Activated CD8-positive, alpha-beta memory T cell treated with anti-CD3 and anti-CD28 coated beads, Interleukin-2, amount 50 U/mL, for 48 hours (primary cell): ENCODE measurements around the gene DBI.
"Not testable (repeated sequence)": the region's sequence is repeated elsewhere in the genome, so short reads cannot be mapped to it uniquely, and the experiment has no call there.

Experiments
- DNase-seq: peaks from one replicate; pipeline ENCODE4 v3.0.0-alpha.2; 2020

The DBI gene

DNA sequence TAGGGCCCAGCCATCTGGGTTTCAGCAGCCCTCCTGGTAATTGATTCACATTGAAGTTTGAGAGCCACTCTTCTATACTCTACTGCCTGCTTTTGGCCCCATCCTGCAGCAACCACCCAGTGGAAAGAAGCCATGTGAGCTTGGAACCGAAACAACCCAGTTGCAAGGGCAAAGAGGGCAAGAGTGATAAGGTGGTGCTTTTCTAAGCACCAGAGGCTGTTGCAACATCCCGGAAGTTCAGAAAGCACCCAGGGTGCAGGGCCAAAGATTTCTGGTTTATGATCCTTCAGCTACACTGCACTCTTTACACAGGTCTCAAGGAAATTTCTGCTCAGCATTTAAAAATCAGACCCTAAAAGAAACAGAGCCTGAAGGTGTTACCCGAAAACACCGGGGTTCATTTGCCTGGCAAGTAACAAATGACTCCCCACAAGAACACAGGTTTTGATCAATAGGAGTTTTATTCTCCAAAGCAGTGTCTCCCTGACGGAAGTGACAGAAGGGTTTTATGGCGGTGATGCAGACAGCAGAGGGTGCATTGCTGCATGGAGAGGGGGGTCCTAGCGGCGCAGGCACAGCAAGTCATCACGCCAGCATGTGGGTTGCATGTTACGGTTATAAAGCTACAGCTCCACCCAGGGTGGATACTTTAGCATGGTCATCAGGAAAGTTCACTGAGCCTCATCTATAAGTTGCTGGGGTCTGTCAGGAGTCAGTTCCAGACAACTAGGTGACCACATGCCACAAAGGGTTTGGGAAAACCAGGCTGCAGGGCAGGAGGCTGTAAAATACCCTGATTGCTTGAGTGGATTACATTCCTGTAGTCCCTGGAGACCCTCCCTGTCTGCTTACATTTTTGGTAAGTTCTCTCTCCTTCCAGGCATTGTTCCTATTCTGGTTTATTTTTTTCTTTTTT lies 36.1 kb downstream of the DBI start:
- no peak for DNase-seq

DNA sequence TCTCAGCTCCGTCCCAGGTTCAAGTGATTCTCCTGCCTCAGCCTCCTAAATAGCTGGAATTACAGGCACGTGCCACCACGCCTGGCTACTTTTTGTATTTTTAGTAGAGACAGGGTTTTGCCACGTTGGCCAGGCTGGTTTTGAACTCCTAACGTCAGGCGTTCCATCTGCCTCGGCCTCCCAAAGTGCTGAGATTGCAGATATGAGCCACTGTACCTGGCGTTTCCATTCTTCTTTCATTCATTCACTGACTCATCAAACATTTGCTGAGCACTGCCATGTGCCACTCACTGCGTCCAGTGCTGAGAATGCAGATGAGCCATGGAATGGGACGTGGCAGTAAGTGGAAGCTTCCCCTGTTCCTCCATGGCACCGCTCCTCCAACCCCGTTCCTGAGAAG lies 36.8 kb downstream of the DBI start:
- not testable (repeated sequence) for DNase-seq

DNA sequence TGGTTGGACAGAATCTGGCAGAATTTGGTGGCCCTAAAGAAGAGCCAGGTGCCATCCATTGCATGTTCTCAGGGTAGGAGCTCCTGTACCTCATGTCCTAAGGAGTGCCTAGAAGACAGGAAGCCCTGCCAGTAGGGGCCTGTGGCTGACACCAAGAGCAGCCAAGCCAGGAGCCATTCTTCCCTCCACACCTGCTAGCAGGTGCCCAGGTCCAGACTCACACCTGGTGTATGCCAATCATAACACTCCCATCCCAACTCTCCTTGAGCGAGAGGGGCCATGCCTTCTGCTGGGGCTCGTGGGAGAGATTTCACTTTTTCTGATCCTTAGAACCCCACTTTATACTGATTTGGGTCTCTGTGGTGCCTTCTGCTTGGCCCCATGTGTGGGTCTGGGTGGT lies 38.4 kb downstream of the DBI start:
- DNase-seq, result no peak

DNA sequence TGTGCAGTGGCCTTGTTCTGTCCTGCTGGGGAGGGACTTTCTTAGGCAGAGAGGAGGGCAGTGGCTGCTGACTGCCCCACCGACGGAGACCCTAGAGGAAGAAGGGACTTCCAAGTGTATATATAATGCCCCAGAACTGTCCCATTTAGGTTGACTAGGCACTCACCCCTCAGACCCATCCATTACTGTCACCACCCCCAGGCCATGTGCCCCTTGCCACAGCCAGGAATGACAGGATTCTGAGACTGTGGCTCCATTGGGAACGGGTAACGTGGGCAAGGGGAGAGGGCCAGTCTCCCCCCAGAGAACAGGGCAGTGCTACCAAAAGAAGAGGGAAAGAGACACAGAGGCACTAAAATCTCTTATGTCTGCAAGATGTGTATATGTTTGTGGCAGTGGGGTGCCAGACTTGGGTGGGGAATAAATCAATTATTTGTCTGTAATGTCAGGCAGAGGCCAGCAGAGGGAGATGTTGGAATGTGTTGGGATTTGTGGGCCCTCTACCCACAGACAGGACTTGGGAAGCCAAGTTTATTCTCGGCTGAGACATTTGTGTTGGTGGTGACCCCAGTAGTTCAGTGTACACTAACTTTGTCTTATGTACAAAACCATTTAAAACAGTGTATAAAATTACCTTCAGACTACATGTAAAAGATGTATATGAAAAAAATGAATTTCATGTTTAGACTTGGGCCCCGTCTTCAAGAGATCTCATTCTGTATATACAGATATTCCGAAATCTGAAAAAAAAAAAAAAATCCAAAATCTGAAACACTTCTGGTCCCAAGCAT lies 40.8 kb downstream of the DBI start:
- peak; percentile 56 for DNase-seq

DNA sequence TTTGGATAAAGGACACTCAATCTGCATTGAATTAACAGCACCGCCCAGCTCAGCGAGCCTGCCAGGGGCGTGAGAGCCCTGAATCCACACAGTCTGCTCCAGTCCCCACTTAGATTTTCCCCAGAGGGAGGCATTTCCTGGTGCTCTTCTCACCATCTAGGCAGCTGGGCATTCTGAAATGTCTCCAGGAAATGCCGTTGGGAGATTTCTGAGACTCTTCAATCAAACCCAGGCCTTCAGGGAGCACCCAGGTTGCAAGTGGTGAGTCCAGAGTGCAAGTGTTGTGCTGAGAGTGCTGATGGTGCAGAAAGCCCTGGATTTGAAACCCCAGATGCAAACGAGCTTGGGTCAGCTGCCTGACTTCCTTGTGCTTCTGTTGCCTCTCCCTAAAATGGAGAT lies 41.4 kb downstream of the DBI start:
- DNase-seq, result no peak

DNA sequence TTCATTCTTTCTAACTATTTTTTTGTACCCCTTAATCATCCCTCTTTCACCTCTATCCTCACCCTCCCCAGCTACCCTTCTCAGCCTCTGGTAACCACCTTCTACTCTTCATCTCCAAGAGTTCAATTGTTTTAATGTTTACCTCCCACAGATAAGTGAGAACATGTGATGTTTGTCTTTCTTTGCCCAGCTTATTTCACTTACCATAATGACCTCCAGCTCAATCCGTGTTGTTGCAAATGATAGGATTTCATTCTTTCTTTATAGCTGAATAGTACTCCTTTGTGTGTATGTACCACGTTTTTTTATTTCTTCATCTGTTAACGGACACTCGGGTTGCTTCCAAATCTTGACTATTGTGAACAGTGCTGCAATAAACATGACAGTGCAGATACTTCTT lies 42.7 kb downstream of the DBI start:
- DNase-seq, result no peak

DNA sequence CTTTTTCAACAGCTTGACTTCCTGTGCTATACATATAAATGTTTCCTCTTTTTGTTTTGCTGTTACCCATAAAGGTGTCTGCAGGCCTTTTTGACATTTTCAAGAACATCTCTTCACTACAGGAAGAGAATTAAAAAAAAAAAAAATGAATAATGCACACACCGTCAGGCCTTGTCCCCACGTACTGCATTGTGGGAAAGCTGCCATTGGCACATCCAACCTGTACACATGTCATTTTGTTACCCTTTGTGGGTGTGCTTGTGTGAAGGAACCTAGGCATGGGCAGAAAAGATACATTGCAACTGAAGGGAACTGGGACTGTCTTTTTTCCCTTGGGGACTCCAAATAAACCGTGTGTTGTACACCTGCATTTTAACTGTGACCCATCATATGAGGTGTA lies 48.1 kb downstream of the DBI start:
- DNase-seq, result no peak

DNA sequence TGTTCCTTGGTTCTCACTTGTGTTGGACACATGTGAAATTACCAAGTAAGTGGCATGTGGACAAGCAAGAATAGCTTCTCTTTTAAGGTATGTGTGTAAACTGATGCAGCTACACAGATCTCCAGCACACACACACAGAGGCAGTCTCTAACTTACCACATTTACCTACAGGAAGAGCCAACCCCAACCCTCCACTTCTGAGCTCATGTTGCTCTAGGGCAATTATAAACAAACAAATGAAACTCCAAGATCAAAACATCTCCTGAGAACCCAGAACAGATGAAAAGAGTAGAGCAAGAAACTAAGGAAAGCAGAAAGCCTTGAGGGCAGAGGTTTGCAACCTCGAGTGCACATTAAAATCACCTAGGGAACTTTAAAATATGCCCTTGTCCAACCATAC lies 48.9 kb downstream of the DBI start:
- DNase-seq, result no peak

DNA sequence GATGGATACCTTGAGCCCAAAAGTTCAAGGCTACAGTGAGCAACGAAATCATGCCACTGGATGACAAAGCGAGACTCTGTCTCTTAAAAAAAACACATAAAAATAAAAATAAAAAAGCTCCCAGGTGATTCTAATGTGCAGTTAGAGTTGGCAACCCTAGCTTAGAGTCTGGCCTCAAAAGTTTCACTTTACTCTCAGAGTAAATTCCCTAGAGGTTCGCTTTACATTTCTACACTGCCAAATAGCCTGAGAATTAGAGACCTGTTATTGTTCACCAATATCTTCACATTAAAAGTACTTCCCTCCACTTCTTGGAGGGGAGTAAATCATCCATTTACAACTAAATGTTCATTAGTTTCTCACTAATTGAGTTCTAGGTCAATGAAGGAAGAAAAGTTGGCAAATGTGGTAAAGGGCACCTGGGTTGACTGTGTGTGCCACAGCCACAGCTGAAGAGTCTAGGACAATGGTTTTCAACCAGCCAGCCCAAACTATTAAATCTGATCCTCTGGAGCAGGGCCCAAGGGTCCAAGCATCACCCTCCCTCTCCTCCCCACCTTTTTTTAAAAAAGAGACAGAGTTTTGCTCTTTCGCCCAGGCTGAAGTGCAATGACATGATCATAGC lies 49.6 kb downstream of the DBI start:
- no peak for DNase-seq

DNA sequence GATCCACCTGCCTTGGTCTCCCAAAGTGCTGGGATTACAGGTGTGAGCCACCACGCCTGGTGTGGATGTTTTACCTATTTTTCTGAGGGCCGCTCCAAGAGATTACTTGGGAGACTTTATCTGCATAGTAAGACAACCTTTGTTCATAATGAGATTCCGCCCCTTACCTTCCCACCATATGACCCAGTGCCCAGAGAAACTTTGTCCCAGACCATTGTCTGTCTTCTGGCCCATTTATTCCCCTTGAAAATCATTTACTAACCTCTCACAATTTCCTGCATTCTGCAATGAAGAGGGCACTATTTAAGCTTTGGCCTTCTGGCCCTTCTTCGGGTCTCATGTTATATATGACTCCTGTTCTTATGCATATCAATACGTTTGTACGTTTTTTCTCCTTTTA lies 51.1 kb downstream of the DBI start:
- no peak for DNase-seq

DNA sequence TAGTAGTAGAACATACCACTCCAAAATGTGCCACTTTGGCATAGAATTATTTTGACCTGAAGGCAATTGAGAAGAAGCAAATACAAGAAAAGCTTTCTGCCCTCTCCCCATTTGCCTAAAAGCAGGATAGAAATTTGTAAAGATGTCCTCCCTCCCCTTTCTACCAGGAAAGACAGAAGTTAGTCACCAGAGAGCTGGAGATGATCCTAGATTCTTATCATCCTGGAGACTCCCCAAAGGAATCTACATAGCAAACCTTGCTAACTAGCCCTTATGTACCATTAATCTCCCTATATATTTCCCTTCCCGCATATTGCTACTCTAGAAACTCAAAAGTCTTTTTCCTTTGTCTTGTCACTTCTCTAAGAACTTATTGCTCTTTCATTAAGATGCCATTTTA lies 52.3 kb downstream of the DBI start:
- no peak for DNase-seq

DNA sequence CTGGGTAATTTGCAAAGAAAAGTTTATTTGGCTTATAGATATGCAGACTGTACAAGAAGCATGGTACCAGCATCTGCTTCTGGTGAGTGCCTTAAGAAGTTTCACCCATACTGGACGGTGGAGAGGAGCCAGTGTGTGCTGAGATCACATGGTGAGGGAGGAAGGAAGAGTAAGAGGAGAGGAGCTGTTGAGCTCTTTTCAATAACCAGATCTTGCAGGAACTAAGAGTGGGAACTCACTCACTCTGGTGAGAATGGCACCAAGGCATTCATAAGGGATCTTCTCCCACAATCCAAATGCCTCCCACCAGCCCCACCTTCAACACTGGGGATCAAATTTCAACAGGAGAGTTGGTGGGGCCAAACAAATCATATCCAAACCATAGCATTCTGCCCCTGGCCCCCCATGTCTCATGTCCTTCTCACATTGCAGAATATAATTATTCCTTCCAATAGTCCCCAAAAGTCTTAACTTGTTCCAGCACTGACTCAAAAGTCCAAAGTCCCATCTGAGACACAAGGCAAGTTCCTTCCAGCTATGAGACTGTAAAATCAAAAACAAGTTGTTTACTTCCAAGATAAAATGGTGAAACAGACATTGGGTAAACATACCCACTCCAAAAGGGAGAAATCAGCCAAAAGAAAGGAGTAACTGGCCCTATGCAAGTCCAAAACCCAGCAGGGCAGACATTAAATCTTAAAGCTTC lies 53.2 kb downstream of the DBI start:
- no peak for DNase-seq

DNA sequence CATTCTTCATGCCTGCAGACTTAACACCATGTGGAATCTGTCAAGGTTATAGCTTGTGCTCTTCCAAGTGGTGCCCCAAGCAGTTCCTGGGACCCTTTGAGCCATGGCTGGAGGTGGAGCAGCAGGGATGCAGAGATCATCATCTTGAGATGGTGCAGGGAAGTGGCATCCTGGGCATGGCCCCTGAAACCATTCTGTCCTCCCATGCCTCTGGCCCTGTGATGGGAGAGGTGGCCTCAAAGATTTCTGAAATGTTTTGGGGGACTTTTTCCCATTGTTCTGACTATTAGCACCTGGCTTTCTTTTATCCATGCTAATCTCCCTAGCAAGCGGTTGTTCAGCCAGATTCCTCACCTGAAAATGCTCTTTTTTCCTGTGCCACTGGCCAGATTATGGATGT lies 54.5 kb downstream of the DBI start:
- DNase-seq, result no peak

DNA sequence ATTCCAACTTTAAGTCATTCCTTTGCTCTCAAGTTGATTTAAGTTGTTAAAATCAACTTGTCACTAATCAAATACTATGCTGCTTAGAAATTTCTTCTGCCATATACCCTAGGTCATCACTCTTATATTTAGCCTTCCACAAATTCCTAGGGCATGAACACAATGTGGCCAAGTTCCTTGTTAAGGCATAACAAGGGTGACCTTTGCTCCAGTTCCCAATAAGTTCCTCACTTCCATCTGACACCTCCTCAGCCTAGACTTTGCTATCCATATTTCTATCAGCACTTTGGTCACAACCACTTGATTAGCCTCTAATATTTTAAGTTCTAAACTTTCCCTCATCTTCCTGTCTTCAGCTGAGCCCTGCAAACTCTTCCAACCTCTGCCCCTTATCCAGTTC lies 55.0 kb downstream of the DBI start:
- no peak for DNase-seq
